WERI-Rb-1 (cell line): ENCODE measurements around the gene TMEM39B.
"Not testable (repeated sequence)": the region's sequence is repeated elsewhere in the genome, so short reads cannot be mapped to it uniquely, and the experiment has no call there.

Source experiments
- DNase-seq: peaks from one replicate; pipeline ENCODE4 v3.0.0-alpha.2; 2020
- H3K27ac ChIP-seq: fragments of 250-450 bp; sonication (Bioruptor Pico); 2 replicates; pipeline ENCODE4 v1.5.1; 2020; ENCODE audit warnings: mild to moderate bottlenecking, moderate library complexity
- H3K27me3 ChIP-seq: fragments of 250-450 bp; sonication (Bioruptor Pico); 2 replicates; pipeline ENCODE4 v1.5.1; 2021; ENCODE audit warnings: mild to moderate bottlenecking, low read depth, moderate library complexity; ENCODE audit not compliant: insufficient read depth, severe bottlenecking
- H3K36me3 ChIP-seq: fragments of 250-450 bp; sonication (Bioruptor Pico); 2 replicates; pipeline ENCODE4 v1.5.1; 2020; ENCODE audit warnings: mild to moderate bottlenecking, moderate library complexity
- H3K4me3 ChIP-seq: 2 replicates; pipeline ENCODE4 v1.5.1; 2011; ENCODE audit warnings: low read depth, mild to moderate bottlenecking, control low read depth, low read length
- H3K9me3 ChIP-seq: fragments of 250-450 bp; sonication (Bioruptor Pico); 2 replicates; pipeline ENCODE4 v1.5.1; 2021; ENCODE audit warnings: mild to moderate bottlenecking, moderate library complexity; ENCODE audit not compliant: severe bottlenecking
- TF ChIP-seq, protein P1 (sequence below): IDR thresholded peaks from 2 replicates; pipeline ENCODE4 v1.5.1; 2011; ENCODE audit warnings: low read depth, mild to moderate bottlenecking, control low read depth, inconsistent platforms, low read length

TMEM39B gene

DNA sequence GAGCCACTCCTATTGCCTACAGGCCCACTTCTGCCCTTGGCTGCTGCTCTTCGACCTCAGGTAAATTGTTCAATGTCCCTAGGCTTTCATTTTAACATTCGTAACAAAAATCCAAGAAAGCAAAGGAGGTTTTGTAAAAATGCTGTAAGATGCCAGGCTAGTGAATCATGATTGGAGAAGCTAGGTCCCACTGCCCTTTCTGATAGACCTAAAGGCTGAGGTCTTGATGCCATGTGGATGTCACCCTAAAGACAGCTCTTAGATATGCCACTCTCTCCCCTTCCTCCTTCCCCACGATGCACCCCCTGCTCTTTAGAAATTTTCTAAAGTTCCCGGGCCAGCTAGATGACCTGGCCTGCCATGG lies 9.9 kb upstream of the TMEM39B start:
- no peak overlapping the region for H3K4me3 ChIP-seq
- H3K36me3 ChIP-seq = peaks cover 51% of the 10 kb centered on the region
- no peaks in the 10 kb centered on the region for H3K27me3 ChIP-seq
- H3K27ac ChIP-seq = peak overlapping the region; percentile 82
- no peak for DNase-seq
- TF ChIP-seq, protein P1, sequence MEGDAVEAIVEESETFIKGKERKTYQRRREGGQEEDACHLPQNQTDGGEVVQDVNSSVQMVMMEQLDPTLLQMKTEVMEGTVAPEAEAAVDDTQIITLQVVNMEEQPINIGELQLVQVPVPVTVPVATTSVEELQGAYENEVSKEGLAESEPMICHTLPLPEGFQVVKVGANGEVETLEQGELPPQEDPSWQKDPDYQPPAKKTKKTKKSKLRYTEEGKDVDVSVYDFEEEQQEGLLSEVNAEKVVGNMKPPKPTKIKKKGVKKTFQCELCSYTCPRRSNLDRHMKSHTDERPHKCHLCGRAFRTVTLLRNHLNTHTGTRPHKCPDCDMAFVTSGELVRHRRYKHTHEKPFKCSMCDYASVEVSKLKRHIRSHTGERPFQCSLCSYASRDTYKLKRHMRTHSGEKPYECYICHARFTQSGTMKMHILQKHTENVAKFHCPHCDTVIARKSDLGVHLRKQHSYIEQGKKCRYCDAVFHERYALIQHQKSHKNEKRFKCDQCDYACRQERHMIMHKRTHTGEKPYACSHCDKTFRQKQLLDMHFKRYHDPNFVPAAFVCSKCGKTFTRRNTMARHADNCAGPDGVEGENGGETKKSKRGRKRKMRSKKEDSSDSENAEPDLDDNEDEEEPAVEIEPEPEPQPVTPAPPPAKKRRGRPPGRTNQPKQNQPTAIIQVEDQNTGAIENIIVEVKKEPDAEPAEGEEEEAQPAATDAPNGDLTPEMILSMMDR = no peak
- no peaks in the 10 kb centered on the region for H3K9me3 ChIP-seq

DNA sequence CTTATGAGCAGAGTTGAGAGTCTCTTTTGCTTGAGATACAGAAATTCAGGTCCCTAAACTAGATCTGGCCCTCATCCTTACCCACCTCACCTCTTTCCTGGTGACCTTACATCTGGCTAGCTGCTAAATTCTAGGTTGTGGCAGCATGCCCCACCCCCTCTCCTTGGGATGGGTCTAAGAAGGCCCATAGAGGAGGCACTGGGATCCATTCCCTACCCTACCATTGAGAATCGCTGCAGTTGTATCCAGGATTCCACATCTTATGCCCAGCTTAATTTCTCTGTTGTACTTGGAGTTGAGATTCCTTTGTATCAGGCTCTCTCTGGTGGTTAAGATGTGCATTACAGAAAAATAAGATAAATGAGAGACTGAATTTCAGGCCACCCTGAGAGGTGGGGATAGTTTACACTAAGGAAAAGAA lies 9.5 kb upstream of the TMEM39B start:
- H3K4me3 ChIP-seq = no peak overlapping the region
- peaks cover 48% of the 10 kb centered on the region for H3K36me3 ChIP-seq
- DNase-seq = peak; percentile 28
- no peaks in the 10 kb centered on the region for H3K27me3 ChIP-seq
- H3K9me3 ChIP-seq = no peaks in the 10 kb centered on the region
- H3K27ac ChIP-seq = peak overlapping the region; percentile 82
- TF ChIP-seq, protein P1 = peak; percentile 35; the same call in 1 of the 2 replicates

DNA sequence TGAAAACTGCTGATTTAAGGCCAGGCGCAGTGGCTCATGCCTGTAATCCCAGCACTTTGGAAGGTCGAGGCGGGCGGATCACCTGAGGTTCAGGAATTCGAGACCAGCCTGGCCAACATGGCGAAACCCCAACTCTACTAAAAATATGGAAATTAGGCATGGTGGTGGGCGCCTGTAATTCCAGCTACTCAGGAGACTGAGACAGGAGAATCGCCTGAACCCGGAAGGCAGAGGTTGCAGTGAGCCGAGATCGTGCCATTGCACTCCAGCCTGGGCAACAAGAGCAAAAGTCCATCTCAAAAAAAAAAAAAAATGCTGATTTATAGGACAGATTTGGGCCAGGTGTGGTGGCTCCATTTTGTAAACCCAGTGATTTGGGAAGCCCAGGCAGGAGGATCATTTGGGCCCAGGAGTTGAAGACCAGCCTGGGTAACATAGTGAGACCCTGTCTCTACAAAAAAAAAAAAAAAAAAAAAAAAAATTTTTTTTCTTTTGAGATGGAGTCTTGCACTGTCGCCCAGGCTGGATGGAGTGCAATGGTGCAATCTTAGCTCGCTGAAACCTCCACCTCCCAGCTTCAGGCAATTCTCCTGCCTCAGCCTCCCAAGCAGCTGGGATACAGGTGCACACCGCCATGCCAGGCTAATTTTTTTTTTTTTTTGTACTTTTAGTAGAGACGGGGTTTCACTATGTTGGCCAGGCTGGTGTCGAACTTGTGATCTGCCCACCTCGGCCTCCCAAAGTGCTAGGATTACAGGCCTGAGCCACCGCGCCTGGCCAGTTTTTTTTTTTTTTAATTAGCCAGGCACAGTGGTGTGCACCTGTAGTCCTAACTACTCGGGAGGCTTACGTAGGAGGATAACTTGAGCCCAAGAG lies 6.9 kb upstream of the TMEM39B start:
- not testable (repeated sequence) for H3K9me3 ChIP-seq, H3K27me3 ChIP-seq, H3K27ac ChIP-seq, H3K4me3 ChIP-seq, DNase-seq
- peaks cover 24% of the 10 kb centered on the region for H3K36me3 ChIP-seq

DNA sequence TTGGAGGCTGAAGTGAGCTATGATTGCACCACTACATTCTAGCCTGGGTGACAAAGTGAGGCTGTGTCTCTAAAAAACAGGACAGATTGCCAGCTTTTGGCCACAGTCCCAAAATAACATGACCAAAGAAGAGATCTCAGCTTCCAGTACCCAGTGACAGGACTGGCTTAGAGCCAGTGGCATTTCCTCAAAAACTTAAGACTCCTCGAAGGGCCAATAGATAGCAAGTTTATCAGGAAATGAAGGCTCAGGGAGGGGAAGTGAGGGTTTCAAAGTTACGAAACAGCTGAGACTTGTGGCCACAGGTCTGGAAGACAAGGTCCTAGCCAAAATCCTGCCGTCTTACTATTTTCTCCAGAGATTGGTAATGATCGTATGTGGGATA lies 6.3 kb upstream of the TMEM39B start:
- H3K27ac ChIP-seq = no peak overlapping the region
- TF ChIP-seq, protein P1 = no peak
- DNase-seq = no peak

DNA sequence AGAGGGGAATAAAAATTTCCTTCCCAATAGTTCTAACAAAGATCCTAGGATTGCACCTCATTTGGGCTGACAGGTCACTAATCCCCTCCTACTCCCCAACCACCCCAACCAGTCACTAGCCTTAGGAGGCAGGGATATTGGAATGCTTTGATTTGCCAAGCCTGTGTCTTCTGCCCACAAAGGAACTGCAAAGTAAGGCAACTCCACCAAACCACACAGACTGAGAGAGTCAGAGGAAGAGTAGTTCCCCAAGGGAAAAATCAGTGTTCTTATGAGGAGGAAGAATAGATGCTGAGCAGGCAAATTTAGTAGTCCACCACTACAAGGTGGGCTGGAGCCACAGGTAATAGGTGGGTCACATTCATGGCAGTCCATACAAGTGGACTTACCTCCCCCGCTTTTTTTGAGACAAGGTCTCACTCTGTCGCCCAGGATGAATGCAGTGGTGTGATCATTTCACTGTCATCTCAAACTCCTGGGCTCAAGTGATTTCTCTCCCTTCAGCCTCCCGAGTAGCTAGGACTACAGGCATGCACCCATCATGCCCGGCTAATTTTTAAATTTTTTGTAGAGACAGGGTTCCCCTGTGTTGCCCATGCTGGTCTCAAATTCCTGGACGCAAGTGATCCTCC lies 3.7 kb upstream of the TMEM39B start:
- DNase-seq = no peak
- Histone ChIP-seq H3K27me3 (no peaks in the 10 kb centered on the region), H3K27ac (no peak overlapping the region), H3K36me3 (peaks cover 7% of the 10 kb centered on the region; the same call in 1 of the 2 replicates), H3K9me3 (no peaks in the 10 kb centered on the region), H3K4me3 (no peak overlapping the region)
- TF ChIP-seq, protein P1 = no peak

More for the DNA sequence above, 6.3 kb upstream of the TMEM39B start:
- H3K4me3 ChIP-seq = no peak overlapping the region
- no peaks in the 10 kb centered on the region for H3K9me3 ChIP-seq
- no peaks in the 10 kb centered on the region for H3K27me3 ChIP-seq
- H3K36me3 ChIP-seq = peaks cover 18% of the 10 kb centered on the region
